Prostate gland (tissue), 2 donors: ENCODE results near the gene OPHN1.

ENCODE experiments used
- CTCF ChIP-seq, 4 experiments: fragments of 200-600 bp in 2 of 4; fragments of 450-650 bp in 2 of 4; sonication (generic) in 2 of 4; IDR thresholded peaks; 1 replicate in 3 of 4; 2 replicates in 1 of 4; pipeline ENCODE4 v1.5.1; 2016 to 2019; ENCODE audit warnings: antibody characterized with exemption in 4 of 4, mild to moderate bottlenecking in 2 of 4, moderate library complexity in 2 of 4
- POLR2A ChIP-seq: fragments of 450-650 bp; IDR thresholded peaks from one replicate; pipeline ENCODE4 v1.6.1; 2016; ENCODE audit warnings: antibody characterized with exemption, mild to moderate bottlenecking
- POLR2AphosphoS5 ChIP-seq: sonication (generic); formaldehyde crosslinking; IDR thresholded peaks from one replicate; pipeline ENCODE4 v1.6.1; 2017; ENCODE audit warnings: antibody characterized with exemption

GRCh38 chrX:68403038-68403437 is 30.3 kb downstream of the OPHN1 start:
- TF ChIP-seq CTCF (IDR thresholded peaks at IDR 0.05): no peak
- no peak for TF ChIP-seq POLR2A
- no peak for TF ChIP-seq POLR2AphosphoS5
